NCI-H226 (cell line): ENCODE results near the gene JRKL.
A peak's percentile ranks its signal among the peaks of the same experiment; 100 is the strongest.
"Not testable (repeated sequence)": the region's sequence is repeated elsewhere in the genome, so short reads cannot be mapped to it uniquely, and the experiment has no call there.

Experiments used
- DNase-seq: peaks from one replicate; pipeline ENCODE4 v3.0.0-alpha.2; 2015

Gene JRKL

DNA sequence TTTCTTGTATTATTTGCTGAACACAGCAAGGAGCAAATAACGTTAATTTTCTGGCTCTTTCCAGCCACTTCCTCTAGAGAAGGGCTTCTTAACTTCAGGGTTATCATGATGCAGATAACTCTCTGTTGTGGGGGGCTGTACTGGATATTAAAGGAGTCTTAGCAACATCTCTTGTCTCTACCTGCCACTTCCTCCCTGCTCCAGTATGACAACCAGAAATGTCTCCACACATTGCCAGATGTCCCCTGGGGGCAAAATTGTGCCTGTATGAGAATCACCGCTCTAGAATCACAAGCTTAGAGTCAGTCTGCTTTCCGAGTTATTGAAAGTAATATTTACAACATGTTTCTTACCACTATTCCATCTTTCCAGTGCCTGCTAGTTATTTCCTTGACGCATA is 6.8 kb downstream of the JRKL start:
- DNase-seq, result no peak

DNA sequence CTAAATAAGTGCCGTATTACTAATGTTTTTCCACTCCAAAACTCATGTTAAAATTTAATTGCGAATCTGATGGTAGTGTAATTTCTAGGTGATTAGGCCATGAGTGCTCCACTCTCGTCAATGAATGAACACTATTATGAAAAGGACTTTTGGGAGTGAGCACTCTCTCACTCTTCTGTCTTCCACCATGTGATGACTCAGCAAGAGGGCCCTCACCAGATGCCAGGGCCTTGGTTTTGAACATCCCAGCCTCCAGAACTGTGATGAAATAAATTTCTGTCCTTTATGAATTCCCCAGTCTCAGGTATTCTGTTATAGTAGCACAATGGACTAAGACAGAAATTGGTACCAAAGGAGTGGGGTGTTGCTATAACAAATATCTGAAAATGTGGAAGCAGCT is 8.1 kb downstream of the JRKL start:
- DNase-seq, result peak; percentile 1

DNA sequence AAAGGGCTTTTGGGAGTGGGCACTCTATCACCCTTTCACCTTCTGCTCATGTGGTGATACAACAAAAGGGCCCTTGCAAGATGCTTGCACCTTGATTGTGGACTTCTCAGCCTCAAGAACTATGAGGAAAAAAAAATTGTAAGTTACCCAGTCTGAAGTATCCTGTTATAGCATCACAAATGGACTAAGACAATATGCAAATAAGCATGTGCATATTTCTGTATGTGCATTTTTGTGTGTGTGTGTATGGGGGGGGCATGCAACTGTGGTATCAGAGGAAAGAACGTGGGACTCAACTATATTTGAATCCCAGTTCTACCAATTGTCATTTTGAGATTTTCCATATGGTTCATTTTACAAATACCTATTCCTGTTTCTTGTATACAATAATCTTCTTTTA is 10.9 kb downstream of the JRKL start:
- DNase-seq, result no peak

DNA sequence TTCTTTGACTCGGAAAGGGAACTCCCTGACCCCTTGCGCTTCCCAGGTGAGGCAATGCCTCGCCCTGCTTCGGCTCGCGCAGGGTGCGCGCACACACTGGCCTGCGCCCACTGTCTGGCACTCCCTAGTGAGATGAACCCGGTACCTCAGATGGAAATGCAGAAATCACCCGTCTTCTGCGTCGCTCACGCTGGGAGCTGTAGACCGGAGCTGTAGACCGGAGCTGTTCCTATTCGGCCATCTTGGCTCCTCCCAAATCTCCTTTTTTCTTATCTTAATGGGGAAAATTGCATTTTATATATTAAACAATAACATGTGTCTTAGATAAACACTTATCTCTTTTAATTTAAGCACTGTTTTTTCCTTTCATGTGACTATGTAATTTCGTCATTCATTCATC is 21.6 kb downstream of the JRKL start:
- not testable (repeated sequence) for DNase-seq

DNA sequence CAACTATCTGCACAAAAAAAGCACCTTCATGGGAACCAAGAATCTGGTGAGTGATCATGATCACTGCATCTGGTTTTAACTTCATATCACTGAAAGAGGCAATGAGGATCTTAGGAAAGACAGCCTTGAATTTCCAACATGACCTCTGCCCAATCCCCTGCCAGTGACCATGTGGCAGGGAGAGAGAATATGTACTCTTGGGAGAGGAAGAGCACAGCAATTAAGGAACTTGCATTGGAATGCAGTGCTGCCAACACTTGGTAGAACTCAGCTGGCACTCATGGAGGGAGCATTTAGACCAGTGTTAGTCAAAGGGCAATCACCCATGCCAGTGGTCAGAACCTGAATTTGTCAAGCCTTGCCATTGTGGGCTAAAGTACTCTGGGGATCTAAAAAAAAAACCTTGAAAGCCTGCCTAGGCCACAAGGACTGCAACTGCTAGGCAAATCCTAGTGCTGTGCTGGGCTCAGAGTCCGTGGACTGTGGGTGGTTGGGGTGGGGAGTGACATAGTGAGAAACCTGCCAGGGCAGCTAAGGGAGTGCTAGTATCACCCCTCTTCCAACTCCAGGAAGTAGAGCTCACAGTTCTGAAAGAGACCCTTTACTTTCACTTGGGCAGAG is 23.1 kb downstream of the JRKL start:
- DNase-seq, result no peak

DNA sequence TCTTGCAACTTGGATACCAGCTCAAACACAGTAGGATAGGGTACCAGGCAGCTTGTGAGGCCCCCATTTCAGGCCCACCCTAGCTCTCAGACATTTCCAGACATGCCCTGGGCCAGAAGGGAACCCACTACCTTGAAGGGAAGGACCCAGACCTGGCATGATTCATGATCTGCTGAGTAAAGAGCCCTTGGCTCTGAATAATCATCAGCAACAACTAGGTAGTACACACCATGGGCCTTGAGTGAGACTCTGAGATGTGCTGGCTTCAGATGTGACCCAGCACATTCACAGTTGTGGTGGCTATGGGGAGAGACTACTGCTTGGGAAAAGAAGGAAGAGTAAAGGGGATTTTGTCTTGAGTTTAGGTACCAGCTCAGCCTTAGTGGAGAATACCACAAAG is 23.6 kb downstream of the JRKL start:
- no peak for DNase-seq

DNA sequence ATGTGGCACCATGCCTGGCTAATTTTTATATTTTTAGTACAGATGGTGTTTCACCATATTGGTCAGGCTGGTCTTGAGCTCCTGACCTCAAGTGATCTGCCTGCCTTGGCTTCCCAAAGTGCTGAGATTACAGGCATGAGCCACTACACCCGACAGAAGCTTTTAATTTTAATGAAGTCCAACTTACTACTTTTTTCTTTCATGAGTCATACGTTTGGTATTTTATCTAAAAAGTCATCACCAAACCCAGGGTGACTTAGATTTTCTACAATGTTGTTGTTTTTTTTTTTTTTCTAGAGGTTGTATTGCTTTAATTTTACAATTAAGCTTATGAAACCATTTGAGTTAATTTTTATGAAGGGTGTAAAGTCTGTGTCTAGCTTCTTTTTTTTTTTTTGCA is 34.9 kb downstream of the JRKL start:
- DNase-seq, result peak; percentile 42

DNA sequence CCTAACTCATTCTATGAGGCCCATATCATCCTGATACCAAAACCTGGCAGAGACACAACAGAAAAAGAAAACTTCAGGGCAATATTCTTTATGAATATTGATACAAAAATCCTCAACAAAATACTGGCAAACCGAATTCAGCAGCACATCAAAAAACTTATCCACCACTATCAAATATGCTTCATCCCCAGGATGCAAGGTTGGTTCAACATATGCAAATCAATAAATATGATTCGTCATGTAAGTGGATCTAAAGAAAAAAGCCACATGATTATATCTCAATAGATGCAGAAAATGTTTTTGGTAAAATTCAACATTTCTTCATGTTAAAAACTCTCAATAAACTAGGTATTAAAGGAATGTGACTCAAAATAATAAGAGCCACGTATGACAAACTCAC is 40.9 kb downstream of the JRKL start:
- DNase-seq, result no peak

DNA sequence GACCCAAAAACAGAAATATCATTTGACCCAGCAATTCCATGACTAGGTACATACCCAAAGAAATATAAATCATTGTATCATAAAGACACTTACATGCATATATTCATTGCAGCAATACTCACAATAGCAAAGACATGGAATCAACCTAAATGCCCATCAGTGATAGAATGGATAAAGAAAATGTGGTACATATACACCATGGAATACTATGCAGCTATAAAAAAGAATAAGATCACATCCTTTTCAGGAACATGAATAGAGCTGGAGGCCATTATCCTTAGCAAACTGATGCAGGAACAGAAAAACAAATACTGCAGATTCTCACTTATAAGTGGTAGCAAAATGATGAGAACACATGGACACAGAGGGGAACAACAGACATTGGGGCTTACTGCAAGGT is 42.8 kb downstream of the JRKL start:
- not testable (repeated sequence) for DNase-seq
